Stimulated activated CD8-positive, alpha-beta memory T cell treated with anti-CD3 and anti-CD28 coated beads, Interleukin-12 subunit alpha, Interleukin-12 subunit beta, amount 100 ng/mL, for 24 hours (primary cell): Measurements from ENCODE around the gene IFIT3.
"Not testable (repeated sequence)": the region's sequence is repeated elsewhere in the genome, so short reads cannot be mapped to it uniquely, and the experiment has no call there.

ENCODE experiments used
- DNase-seq: peaks from one replicate; pipeline ENCODE4 v3.0.0-alpha.2; 2020; ENCODE audit errors: extremely low read depth

IFIT3 gene

DNA sequence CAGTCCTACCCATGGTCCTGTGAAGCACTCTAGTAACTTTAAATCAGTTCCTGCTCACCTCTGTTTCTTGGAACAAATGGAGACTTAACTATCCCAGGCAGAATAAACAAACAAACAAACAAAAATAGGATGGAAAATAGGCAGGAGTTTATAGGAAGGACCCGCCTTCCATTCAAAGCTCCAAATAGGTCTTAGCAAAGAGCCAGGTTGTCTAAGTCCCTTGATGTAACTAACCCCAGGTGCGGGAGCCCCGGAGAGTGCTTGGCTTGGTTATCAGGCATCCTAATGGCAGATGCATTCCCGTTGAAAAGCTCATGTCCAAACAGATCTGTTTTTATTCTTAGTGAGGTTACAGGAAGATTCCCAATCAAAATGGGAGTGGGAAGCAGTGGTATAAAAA is 23.8 kb upstream of the IFIT3 start:
- DNase-seq, result no peak

DNA sequence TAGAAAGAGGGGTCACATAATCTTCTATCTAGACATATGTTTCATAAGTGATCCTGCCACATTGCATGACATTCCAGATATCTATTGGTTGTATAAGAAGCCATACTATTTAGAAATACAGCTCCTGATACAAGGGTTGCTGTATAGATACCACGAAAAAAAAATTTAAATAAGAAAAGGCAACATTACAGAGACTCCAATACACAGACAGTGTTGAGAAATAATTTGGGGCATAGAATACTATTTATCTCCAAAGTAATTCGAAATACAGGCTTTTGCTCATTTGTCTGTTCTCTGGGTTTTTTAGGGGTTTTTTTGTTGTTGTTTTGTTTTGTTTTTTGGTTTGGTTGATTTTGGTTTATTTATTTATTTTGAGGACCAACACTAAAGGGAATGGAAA is 23.4 kb upstream of the IFIT3 start:
- no peak for DNase-seq

DNA sequence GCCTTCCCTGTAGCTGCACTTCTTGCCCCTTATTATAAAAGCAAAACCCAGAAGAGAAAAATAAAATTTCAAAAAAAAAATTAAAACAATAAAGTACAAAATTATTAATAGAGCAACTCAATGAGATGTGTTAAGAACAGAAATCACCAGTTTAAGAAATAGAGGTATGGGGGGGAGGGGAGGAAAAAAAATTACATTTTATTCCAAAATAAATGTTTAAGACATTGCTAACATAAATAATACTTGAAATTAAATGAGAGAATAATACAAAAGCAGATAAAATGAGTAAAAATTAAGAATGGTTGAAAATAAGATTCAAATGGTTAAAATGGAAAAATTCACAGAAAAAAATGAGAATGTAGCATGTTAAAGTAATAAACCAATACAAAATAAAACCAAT is 22.9 kb upstream of the IFIT3 start:
- DNase-seq, result no peak

DNA sequence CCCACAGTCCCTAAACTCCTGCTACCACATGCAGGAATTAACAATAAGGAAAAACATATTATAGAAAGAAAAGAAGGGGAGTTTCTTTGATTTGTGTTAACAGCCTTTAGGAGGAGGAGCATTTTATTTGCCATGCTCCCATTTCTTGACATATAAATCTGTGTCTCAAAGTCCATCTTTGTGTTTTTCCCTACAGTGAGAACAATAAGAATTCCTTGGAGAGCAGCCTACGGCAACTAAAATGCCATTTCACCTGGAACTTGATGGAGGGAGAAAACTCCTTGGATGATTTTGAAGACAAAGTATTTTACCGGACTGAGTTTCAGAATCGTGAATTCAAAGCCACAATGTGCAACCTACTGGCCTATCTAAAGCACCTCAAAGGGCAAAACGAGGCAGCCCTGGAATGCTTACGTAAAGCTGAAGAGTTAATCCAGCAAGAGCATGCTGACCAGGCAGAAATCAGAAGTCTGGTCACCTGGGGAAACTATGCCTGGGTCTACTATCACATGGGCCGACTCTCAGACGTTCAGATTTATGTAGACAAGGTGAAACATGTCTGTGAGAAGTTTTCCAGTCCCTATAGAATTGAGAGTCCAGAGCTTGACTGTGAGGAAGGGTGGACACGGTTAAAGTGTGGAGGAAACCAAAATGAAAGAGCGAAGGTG is 21.9 kb upstream of the IFIT3 start:
- no peak for DNase-seq

DNA sequence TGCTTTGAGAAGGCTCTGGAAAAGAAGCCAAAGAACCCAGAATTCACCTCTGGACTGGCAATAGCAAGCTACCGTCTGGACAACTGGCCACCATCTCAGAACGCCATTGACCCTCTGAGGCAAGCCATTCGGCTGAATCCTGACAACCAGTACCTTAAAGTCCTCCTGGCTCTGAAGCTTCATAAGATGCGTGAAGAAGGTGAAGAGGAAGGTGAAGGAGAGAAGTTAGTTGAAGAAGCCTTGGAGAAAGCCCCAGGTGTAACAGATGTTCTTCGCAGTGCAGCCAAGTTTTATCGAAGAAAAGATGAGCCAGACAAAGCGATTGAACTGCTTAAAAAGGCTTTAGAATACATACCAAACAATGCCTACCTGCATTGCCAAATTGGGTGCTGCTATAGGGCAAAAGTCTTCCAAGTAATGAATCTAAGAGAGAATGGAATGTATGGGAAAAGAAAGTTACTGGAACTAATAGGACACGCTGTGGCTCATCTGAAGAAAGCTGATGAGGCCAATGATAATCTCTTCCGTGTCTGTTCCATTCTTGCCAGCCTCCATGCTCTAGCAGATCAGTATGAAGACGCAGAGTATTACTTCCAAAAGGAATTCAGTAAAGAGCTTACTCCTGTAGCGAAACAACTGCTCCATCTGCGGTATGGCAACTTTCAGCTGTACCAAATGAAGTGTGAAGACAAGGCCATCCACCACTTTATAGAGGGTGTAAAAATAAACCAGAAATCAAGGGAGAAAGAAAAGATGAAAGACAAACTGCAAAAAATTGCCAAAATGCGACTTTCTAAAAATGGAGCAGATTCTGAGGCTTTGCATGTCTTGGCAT is 21.1 kb upstream of the IFIT3 start:
- DNase-seq, result no peak

DNA sequence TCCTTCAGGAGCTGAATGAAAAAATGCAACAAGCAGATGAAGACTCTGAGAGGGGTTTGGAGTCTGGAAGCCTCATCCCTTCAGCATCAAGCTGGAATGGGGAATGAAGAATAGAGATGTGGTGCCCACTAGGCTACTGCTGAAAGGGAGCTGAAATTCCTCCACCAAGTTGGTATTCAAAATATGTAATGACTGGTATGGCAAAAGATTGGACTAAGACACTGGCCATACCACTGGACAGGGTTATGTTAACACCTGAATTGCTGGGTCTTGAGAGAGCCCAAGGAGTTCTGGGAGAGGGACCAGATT is 20.6 kb upstream of the IFIT3 start:
- no peak for DNase-seq

DNA sequence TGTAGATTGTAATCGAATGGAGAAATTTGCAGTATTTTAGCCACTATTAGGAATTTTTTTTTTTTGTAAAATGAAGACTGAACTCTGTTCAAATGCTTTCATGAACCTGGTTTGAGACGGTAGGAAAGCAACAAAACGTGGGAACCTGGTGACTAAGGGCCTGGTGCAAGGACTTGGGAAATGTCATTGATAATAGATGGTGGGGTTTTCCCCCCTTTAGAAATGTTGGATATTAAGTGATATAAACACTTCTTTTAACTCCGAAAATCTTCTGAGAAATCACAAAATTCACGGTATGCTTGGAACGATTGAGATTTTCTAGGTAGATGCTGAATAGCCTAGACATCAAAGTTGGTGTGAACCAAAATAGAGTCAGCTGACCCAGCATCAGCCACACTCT is 19.5 kb upstream of the IFIT3 start:
- DNase-seq, result no peak

DNA sequence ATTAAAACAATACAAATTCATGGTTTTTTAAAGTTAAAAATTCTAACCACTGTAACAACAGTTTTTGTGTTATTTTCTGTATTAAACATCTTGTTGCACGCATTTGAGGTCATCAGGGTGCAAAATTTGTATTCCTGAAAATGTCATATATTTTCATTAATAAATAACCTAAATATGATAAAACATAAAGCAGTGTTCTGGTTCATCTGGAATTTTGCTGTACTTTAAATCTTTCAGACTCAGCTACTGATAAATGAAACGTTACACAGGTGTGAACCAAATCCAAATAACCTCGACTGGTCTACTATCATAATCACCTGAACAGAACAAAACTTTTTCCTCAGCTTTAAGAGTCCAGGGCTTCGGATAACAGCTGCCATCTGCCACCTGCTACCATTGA is 19.1 kb upstream of the IFIT3 start:
- no peak for DNase-seq

DNA sequence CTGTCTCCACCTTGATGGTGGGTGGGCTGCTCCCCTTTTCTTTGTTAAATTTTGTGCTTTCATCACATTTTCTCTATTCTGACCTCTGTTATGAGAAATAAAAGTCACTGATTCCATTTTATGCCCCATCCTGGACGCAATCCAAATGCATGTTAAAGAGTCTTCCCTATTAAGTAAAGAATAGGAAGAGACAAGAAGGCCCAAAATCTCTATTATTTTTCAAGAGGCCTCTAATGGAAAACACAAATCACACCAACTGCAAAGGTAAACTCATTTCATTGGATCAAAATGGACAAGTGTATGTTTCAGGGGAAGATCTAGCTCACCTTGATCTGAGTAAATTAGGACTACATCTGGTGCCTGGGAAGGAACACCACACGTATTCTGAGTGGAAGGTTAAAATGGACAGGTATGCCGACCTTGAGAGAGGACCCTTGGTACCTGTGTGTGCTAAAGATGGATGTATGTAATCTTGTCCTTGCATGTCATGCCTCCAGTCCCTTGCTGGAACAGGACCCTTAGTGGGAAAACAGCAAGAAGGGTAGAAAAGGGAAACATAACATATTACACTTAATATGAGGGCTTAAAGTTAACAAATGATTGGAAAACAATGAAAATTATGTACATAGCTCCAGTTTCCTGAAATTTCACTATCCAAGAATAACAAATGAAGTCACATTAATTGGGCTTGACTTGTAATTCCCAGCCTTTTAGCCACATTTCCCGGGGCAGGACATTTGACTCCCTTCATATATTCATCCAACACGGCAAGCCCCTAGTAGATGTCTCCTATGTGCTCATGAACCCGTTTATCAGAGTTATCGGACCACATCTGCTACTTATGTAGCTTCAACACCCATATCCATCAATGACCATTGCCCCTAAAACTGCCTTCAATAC is 18.4 kb upstream of the IFIT3 start:
- no peak for DNase-seq

DNA sequence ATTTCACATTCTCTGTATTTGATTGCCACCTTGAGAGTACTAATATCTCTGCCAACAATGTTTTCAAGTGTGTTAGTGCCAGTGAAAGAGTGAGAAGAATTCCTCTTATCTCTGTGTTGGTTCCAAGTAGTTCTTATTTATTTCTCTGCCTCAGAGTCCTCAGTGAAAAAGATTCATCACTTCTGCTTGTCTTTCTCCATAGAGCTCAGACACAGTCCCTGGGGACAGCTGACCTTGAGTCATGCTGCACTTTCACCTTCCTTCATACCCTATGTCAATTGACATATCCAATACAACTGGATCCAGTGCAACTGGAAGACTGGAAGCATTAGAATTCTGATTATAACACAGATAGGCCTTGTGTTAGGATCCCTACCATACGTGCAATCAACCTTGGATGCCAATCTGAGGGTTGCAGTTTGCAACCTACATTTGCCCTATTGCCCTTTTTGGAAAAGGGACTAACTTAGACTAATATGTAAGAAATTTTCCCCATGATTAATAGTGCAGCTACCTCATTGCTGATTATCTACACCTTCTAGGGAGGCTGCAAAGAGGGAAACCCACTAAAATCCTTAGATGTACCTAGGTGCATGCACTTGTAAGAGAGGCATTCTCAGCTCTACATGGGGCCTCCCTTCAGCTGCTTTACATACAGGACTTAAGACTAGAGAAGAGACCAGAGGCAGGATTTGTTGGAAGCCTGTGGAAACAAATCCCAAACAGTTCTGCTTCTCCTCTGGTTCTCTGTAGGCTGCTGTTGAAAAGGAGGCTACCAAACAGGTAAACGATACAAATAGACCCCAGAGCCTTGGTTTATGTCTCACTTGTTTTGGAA is 17.5 kb upstream of the IFIT3 start:
- no peak for DNase-seq

DNA sequence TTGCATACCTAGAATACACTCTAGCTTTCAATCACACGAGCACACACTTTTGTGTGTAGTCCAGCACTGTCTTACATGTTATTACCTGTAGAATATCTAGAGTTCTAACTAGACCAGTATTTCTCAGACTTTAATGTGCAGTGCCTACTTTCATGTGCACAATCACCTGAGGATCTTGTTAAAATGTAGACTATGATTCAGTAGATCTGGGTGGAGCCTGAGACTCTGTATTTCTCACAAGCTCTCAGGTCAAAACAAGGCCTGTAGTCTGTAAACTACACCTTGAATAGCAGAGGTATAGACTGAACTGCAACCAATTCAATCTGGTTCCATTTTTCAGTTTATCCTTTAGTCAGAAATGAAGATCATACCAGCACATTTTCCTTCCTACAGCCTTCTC is 14.8 kb upstream of the IFIT3 start:
- no peak for DNase-seq

DNA sequence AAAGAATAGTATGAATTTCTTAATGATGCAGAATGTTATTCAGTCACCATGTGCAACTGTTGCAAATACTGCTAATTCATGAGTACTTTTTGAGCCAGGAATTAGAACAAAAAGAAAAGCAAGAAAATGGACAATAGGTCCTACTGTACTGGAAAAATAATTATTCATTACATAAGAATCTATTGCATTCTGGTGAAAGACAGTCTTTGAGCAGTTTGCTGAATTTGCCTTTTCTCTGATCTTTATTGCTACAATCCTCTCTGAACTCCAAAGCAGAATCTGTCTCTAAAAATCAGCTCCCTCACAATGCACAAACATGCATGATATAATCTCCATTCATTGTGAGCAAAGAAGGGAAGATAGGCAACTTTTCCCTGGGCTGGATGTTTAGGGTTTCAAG is 13.1 kb upstream of the IFIT3 start:
- no peak for DNase-seq

DNA sequence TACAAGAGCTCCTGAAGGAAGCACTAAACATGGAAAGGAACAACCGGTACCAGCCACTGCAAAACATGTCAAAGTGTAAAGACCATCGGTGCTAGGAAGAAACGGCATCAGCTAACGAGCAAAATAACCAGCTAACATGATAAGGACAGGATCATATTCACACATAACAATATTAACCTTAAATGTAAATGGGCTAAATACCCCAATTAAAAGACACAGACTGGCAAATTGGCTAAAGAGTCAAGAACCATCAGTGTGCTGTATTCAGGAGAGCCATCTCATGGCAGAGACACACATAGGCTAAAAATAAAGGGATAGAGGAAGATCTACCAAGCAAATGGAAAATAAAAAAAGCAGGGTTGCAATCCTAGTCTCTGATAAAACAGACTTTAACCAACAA is 9.8 kb upstream of the IFIT3 start:
- not testable (repeated sequence) for DNase-seq

DNA sequence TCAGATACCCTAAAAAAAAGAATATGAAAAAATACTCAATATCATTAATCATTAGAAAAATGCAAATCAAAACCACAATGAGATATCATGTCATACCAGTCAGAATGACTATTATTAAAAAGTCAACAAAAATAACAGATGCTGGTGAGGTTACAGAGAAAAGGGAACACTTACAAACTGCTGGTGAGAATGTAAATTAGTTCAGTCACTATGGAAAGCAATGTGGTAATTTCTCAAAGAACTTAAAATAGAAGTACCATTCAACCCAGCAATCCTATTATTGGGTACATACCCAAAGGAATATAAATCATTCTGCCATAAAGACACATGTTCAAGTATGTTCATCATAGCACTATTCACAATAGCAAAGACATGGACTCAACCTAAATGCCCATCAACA is 2.7 kb upstream of the IFIT3 start:
- DNase-seq, result not testable (repeated sequence)

DNA sequence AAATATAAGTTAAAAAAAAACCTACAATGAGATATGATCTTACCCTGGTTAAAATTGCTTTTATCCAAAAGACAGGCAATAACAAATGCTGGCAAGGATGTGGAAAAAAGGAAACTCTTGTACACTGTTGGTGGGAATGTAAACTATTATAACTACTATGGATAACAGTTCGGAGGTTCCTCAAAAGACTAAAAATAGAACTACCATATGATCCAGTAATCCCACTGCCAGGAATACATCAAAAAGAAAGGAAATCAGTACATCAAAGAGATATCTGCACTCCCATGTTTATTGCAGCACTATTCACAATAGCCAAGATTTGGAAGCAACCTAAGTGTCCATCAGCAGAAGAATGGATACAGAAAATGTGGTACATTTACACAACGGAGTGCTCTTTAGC is 1.9 kb upstream of the IFIT3 start:
- not testable (repeated sequence) for DNase-seq

DNA sequence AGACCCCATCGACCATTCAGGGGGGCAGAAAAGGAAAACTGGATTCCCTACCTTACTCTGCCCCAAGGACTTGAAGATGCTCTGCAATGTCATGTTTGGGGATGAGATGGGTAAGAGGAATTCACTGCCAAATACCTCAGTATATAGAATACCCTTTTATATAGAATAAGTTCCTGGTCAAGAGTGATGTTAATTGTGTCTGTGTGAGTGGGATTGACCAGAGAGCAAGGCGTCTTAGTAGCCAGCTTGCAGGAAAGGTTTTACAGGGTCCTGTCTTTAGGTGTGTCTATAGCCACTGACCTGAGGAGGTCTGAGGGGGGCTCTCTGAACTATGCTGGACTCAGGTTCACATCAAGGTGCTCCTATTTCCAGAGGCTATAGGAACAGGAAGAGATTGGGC is 1.4 kb downstream of the IFIT3 start:
- no peak for DNase-seq

DNA sequence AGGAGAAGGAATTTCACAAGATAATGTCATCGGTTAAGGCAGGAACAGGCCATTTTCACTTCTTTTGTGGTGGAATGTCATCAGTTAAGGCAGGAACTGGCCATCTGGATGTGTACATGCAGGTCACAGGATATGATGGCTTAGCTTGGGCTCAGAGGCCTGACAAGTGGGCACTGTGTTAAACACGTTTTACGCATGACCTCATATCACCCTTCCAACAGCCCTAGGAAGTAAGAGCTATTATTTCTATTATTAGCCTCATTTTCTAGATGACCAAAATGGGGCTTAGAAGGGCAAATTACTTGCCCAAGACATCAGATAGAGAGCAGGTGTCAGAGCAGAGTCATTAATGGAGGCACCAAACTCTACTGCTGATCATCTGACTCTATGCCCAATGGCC is 2.2 kb downstream of the IFIT3 start:
- not testable (repeated sequence) for DNase-seq

DNA sequence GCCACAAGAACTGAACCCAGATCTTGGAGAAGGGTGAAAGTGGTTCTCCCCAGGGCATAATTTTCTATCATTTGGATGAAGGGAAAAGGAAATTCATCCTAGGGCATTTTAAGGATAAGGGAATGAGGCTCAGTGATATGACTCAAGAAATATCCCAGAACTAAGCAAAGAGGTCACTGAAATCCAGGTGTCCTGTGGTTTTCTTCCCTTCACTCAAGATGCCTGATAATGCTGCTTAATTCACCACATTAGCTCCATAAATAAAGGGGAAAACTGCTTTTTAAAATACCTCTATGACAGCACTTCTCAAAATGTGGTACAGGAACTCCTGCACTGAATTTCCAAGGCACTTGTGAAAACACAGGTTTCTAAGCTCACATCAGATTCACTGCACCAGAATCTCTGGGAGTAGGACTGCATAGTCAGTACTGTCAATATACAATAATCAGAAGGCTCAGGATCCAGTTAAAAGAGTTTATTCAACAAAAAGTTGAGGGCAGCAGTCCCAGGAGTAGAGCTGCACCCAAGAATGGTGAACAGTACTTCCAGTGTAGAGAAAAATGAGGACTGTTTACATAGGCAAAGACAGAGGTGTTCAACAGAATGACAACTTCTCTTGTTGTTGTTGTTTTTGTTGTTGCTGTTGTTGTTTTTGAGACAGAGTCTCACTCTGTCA is 2.9 kb downstream of the IFIT3 start:
- no peak for DNase-seq

DNA sequence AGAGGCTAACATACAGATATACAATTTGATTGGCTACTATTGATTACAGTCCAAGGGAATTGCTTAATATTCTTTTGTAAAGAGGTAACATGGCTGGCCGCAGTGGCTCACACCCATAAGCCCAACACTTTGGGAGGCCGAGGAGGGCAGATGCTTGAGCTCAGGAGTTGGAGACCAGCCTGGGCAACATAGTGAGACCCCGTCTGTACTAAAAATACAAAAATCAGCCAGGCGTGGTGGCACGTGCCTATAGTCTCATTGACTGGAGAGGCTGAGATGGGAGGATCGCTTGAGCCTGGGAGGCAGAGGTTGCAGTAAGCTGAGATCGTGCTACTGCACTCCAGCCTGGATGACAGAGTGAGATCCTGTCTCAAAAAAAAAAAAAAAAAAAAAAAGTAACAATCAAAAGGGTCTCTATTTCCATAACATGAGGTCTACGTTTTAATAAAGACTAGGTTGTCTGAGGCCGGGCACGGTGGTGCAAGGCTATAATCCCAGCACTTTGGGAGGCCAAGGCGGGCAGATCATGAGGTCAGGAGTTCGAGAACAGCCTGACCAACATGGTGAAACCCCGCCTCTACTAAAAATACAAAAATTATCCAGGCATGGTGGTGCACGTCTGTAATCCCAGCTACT is 3.8 kb downstream of the IFIT3 start:
- not testable (repeated sequence) for DNase-seq

DNA sequence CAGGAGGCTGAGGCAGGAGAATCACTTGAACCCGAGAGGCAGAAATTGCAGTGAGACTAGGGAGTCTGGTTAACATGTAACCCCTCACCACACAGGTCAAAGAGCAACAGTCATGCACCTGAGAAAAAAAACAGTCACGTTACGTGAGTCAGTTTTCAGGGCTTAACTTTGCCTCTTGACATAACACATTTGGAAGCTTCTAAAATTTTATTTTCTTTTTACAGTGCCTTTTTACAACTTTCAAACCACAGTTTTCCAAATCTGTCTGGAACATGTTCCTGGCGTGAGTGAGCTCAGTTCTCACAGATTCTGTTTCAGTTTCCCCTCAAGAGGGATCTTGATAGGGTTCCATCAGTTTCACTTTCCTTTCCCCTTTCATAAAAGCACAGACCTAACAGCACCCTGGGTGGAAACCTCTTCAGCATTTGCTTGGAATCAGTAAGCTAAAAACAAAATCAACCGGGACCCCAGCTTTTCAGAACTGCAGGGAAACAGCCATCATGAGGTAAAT is 4.4 kb downstream of the IFIT3 start:
- DNase-seq, result no peak
